Measurements from ENCODE around the gene RCC1.
"Not testable (repeated sequence)": the region's sequence is repeated elsewhere in the genome, so short reads cannot be mapped to it uniquely, and the experiment has no call there.

Gene RCC1

GRCh38 chr1:28510273-28510969 lies 4.6 kb downstream of the RCC1 start:
- Histone ChIP-seq H3K27ac (ENCODE audit: low read length) (peak overlapping the region; percentile 77), H3K4me2 (ENCODE audit: insufficient read depth, low read length) (peak overlapping the region; percentile 62), H3K36me3 (ENCODE audit: insufficient read depth, low read length) (peaks cover 75% of the 10 kb centered on the region), H3K9me3 (ENCODE audit: insufficient read depth, low read length, severe bottlenecking) (no peaks in the 10 kb centered on the region), H3K4me3 (ENCODE audit: low read depth in 1 of 2, low read length in 2 of 2) (peak overlapping the region in 1 of 2 experiments; percentile 79; a peak in 2 of 4 replicates), H4K20me1 (ENCODE audit: insufficient read depth, low read length) (peaks cover 48% of the 10 kb centered on the region), H2AFZ (ENCODE audit: low read depth, low read length) (no peak overlapping the region), H3K27me3 (ENCODE audit: insufficient read depth, low read length, poor library complexity) (no peaks in the 10 kb centered on the region), H3K79me2 (ENCODE audit: insufficient read depth, low read length) (peaks cover 66% of the 10 kb centered on the region), H3K9ac (ENCODE audit: low read depth, low read length) (peak overlapping the region; percentile 82), H3K4me1 (ENCODE audit: insufficient read depth, low read length) (peaks cover 43% of the 10 kb centered on the region)
- ATAC-seq (ENCODE audit: insufficient read depth, low read depth) (peak; percentile 7), DNase-seq (peak; percentile 44)
- TF ChIP-seq EZH2 (IDR thresholded peaks at IDR 0.05; ENCODE audit: borderline replicate concordance, low read depth, low read length, severe bottlenecking): no peak
- TF ChIP-seq CTCF (IDR thresholded peaks at IDR 0.05; ENCODE audit: borderline replicate concordance, extremely low read depth, low read length, poor library complexity, severe bottlenecking): no peak

GRCh38 chr1:28510970-28511440 lies 5.2 kb downstream of the RCC1 start:
- H3K9ac ChIP-seq (ENCODE audit: low read depth, low read length): no peak overlapping the region
- H3K27ac ChIP-seq (ENCODE audit: low read length): 0 out of 2 replicates have a peak overlapping the region, but pooled peaks have one; percentile 6
- no peak overlapping the region for H3K4me3 ChIP-seq (ENCODE audit: low read depth in 1 of 2, low read length in 2 of 2)
- no peak overlapping the region for H2AFZ ChIP-seq (ENCODE audit: low read depth, low read length)
- H3K4me2 ChIP-seq (ENCODE audit: insufficient read depth, low read length): peak overlapping the region; percentile 62
- no peaks in the 10 kb centered on the region for H3K9me3 ChIP-seq (ENCODE audit: insufficient read depth, low read length, severe bottlenecking)
- DNase-seq (peak; percentile 42), ATAC-seq (ENCODE audit: insufficient read depth, low read depth) (peak; percentile 11)
- H3K4me1 ChIP-seq (ENCODE audit: insufficient read depth, low read length): peaks cover 43% of the 10 kb centered on the region
- no peaks in the 10 kb centered on the region for H3K27me3 ChIP-seq (ENCODE audit: insufficient read depth, low read length, poor library complexity)
- H3K79me2 ChIP-seq (ENCODE audit: insufficient read depth, low read length): peaks cover 62% of the 10 kb centered on the region
- peaks cover 75% of the 10 kb centered on the region for H3K36me3 ChIP-seq (ENCODE audit: insufficient read depth, low read length)
- TF ChIP-seq CTCF (IDR thresholded peaks at IDR 0.05; ENCODE audit: borderline replicate concordance, extremely low read depth, low read length, poor library complexity, severe bottlenecking): no peak
- TF ChIP-seq EZH2 (IDR thresholded peaks at IDR 0.05; ENCODE audit: borderline replicate concordance, low read depth, low read length, severe bottlenecking): no peak
- peaks cover 48% of the 10 kb centered on the region for H4K20me1 ChIP-seq (ENCODE audit: insufficient read depth, low read length)

- H2AFZ ChIP-seq (ENCODE audit: low read depth, low read length): no peak overlapping the region
- peaks cover 65% of the 10 kb centered on the region for H3K36me3 ChIP-seq (ENCODE audit: insufficient read depth, low read length)
Observed at GRCh38 chr1:28512058-28512611, 6.3 kb downstream of the RCC1 start.

GRCh38 chr1:28514445-28514933 lies 8.6 kb downstream of the RCC1 start:
- H3K27ac ChIP-seq (ENCODE audit: low read length); H3K9me3 ChIP-seq (ENCODE audit: insufficient read depth, low read length, severe bottlenecking); H3K4me2 ChIP-seq (ENCODE audit: insufficient read depth, low read length); ATAC-seq (ENCODE audit: insufficient read depth, low read depth); H3K9ac ChIP-seq (ENCODE audit: low read depth, low read length); H3K27me3 ChIP-seq (ENCODE audit: insufficient read depth, low read length, poor library complexity); H3K4me3 ChIP-seq (ENCODE audit: low read depth in 1 of 2, low read length in 2 of 2); H2AFZ ChIP-seq (ENCODE audit: low read depth, low read length): not testable (repeated sequence)
- peak; percentile 27 for DNase-seq
- Histone ChIP-seq H3K36me3 (ENCODE audit: insufficient read depth, low read length) (peaks cover 42% of the 10 kb centered on the region), H4K20me1 (ENCODE audit: insufficient read depth, low read length) (peaks cover 23% of the 10 kb centered on the region), H3K4me1 (ENCODE audit: insufficient read depth, low read length) (peaks cover 33% of the 10 kb centered on the region), H3K79me2 (ENCODE audit: insufficient read depth, low read length) (peaks cover 44% of the 10 kb centered on the region)

More at GRCh38 chr1:28512058-28512611, 6.3 kb downstream of the RCC1 start:
- no peaks in the 10 kb centered on the region for H3K27me3 ChIP-seq (ENCODE audit: insufficient read depth, low read length, poor library complexity)
- no peak overlapping the region for H3K4me3 ChIP-seq (ENCODE audit: low read depth in 1 of 2, low read length in 2 of 2)
- peaks cover 45% of the 10 kb centered on the region for H4K20me1 ChIP-seq (ENCODE audit: insufficient read depth, low read length)
- H3K79me2 ChIP-seq (ENCODE audit: insufficient read depth, low read length): peaks cover 51% of the 10 kb centered on the region
- peak overlapping the region; percentile 34; the same call in 1 of the 2 replicates for H3K4me2 ChIP-seq (ENCODE audit: insufficient read depth, low read length)
- TF ChIP-seq CTCF (IDR thresholded peaks at IDR 0.05; ENCODE audit: borderline replicate concordance, extremely low read depth, low read length, poor library complexity, severe bottlenecking): no peak
- TF ChIP-seq EZH2 (IDR thresholded peaks at IDR 0.05; ENCODE audit: borderline replicate concordance, low read depth, low read length, severe bottlenecking): no peak
- DNase-seq (no peak), ATAC-seq (ENCODE audit: insufficient read depth, low read depth) (no peak)
- no peak overlapping the region for H3K9ac ChIP-seq (ENCODE audit: low read depth, low read length)
- H3K4me1 ChIP-seq (ENCODE audit: insufficient read depth, low read length): peaks cover 41% of the 10 kb centered on the region
- H3K9me3 ChIP-seq (ENCODE audit: insufficient read depth, low read length, severe bottlenecking): no peaks in the 10 kb centered on the region
- no peak overlapping the region for H3K27ac ChIP-seq (ENCODE audit: low read length)
